Neural cell (in vitro differentiated cells): ENCODE results near the gene IFIT2. TPM values are rescaled to one million over a fixed set of nuclear protein-coding genes. Genes with fewer than 3 reads are reported as not detected.

Experiments used
- H2AFZ ChIP-seq: fragments of 200-600, 300-800 bp; sonication (generic), shearing (Covaris generic); 2 replicates; pipeline ENCODE4 v1.6.0; 2014; ENCODE audit warnings: low read depth, mild to moderate bottlenecking, antibody characterized with exemption, low read length, moderate library complexity
- H3F3A ChIP-seq: fragments of 200-600 bp; shearing (Covaris generic); 2 replicates; pipeline ENCODE4 v1.6.1; 2016; ENCODE audit warnings: mild to moderate bottlenecking, moderate library complexity, mixed read lengths, antibody characterized with exemption, low read length; ENCODE audit not compliant: insufficient read depth, poor library complexity, severe bottlenecking
- H3K27ac ChIP-seq: fragments of 200-600, 300-800 bp; sonication (generic), shearing (Covaris generic); 2 replicates; pipeline ENCODE4 v1.5.1; 2014; ENCODE audit warnings: mild to moderate bottlenecking, low read length, moderate library complexity
- H3K27me3 ChIP-seq: fragments of 300-800, 200-600 bp; sonication (generic), shearing (Covaris generic); 2 replicates; pipeline ENCODE4 v1.6.0; 2014; ENCODE audit warnings: mild to moderate bottlenecking, low read depth, low read length, moderate library complexity; ENCODE audit not compliant: insufficient read depth
- H3K36me3 ChIP-seq: fragments of 300-800, 200-600 bp; sonication (generic), shearing (Covaris generic); 2 replicates; pipeline ENCODE4 v1.5.1; 2014; ENCODE audit warnings: mild to moderate bottlenecking, antibody characterized with exemption, low read length, moderate library complexity; ENCODE audit not compliant: insufficient read depth
- H3K4me2 ChIP-seq: fragments of 300-800, 200-600 bp; sonication (generic), shearing (Covaris generic); 2 replicates; pipeline ENCODE4 v1.6.0; 2014; ENCODE audit warnings: mild to moderate bottlenecking, low read length
- H3K4me3 ChIP-seq: fragments of 300-800, 200-600 bp; sonication (generic), shearing (Covaris generic); 2 replicates; pipeline ENCODE4 v1.5.1; 2014; ENCODE audit warnings: mild to moderate bottlenecking, low read length, moderate library complexity
- H3K79me2 ChIP-seq: fragments of 200-600 bp; shearing (Covaris generic); replicated peaks from 2 replicates; pipeline ENCODE4 v1.6.0; 2014; ENCODE audit warnings: mild to moderate bottlenecking, low read length, moderate library complexity; ENCODE audit not compliant: insufficient read depth
- H3K9ac ChIP-seq: fragments of 300-800, 200-600 bp; sonication (generic), shearing (Covaris generic); 2 replicates; pipeline ENCODE4 v1.6.1; 2016; ENCODE audit warnings: mild to moderate bottlenecking, low read length, mixed read lengths
- H3K9me2 ChIP-seq: fragments of 200-600 bp; shearing (Covaris generic); 2 replicates; pipeline ENCODE4 v1.6.1; 2016; ENCODE audit warnings: mild to moderate bottlenecking, low read length, mixed read lengths; ENCODE audit not compliant: insufficient read depth
- H3K9me3 ChIP-seq: fragments of 200-600, 300-800 bp; sonication (generic), shearing (Covaris generic); 2 replicates; pipeline ENCODE4 v1.6.1; 2016; ENCODE audit warnings: mild to moderate bottlenecking, mixed run types, low read length, moderate library complexity, mixed read lengths
- H4K20me1 ChIP-seq: fragments of 200-600 bp; shearing (Covaris generic); 2 replicates; pipeline ENCODE4 v1.6.1; 2016; ENCODE audit warnings: mild to moderate bottlenecking, mixed run types; ENCODE audit not compliant: insufficient read depth
- CTCF ChIP-seq: fragments of 450-650 bp; IDR thresholded peaks from 2 replicates; pipeline ENCODE4 v1.5.1; 2014; ENCODE audit warnings: antibody characterized with exemption, mild to moderate bottlenecking, moderate library complexity; ENCODE audit not compliant: poor library complexity, severe bottlenecking
- EP300 ChIP-seq: fragments of 450-650 bp; conservative IDR thresholded peaks from 2 replicates; pipeline ENCODE4 v1.6.1; 2014; ENCODE audit warnings: antibody characterized with exemption, mild to moderate bottlenecking, moderate library complexity; ENCODE audit not compliant: poor library complexity, severe bottlenecking
- EZH2 ChIP-seq: fragments of 200-600, 300-800 bp; shearing (Covaris generic), sonication (generic); IDR thresholded peaks from 2 replicates; pipeline ENCODE4 v1.6.1; 2014; ENCODE audit warnings: antibody characterized with exemption, low read length, borderline replicate concordance, mild to moderate bottlenecking; ENCODE audit not compliant: insufficient read depth, poor library complexity, severe bottlenecking
- MXI1 ChIP-seq: fragments of 450-650 bp; conservative IDR thresholded peaks from 2 replicates; pipeline ENCODE4 v1.6.1; 2014; ENCODE audit warnings: antibody characterized with exemption, mild to moderate bottlenecking; ENCODE audit not compliant: poor library complexity, severe bottlenecking
- POLR2AphosphoS5 ChIP-seq: IDR thresholded peaks from 2 replicates; pipeline ENCODE4 v1.6.1; 2012
- RAD21 ChIP-seq: fragments of 450-650 bp; conservative IDR thresholded peaks from 2 replicates; pipeline ENCODE4 v1.6.1; 2014; ENCODE audit warnings: antibody characterized with exemption, mild to moderate bottlenecking, moderate library complexity
- REST ChIP-seq: IDR thresholded peaks from 2 replicates; pipeline ENCODE4 v1.6.1; 2012; ENCODE audit warnings: borderline replicate concordance
- SMC3 ChIP-seq: fragments of 450-650 bp; conservative IDR thresholded peaks from 2 replicates; pipeline ENCODE4 v1.6.1; 2014; ENCODE audit warnings: antibody characterized with exemption, mild to moderate bottlenecking, moderate library complexity; ENCODE audit not compliant: poor library complexity
- TAF1 ChIP-seq: IDR thresholded peaks from 2 replicates; pipeline ENCODE4 v1.6.1; 2012; ENCODE audit warnings: low read depth
- polyA plus RNA-seq: library from polyadenylated mRNA; depleted of rRNA; stranded (reverse); fragments of >200 nt; gene quantifications from 2 replicates; pipeline ENCODE4 v1.2.3, GENCODE V29; 2014

The IFIT2 gene
- polyA plus RNA-seq, 1 donor from 2014 or later = 0.26 TPM

GRCh38 chr10:89271532-89271931 is 30.3 kb upstream of the IFIT2 start:
- no peaks in the 10 kb centered on the region for H3K9me3 ChIP-seq

GRCh38 chr10:89273680-89274079 is 28.2 kb upstream of the IFIT2 start:
- Histone ChIP-seq H3K4me3 (no peak overlapping the region), H3K36me3 (no peaks in the 10 kb centered on the region), H3F3A (no peaks in the 10 kb centered on the region), H3K27ac (no peak overlapping the region), H3K27me3 (no peaks in the 10 kb centered on the region), H4K20me1 (no peaks in the 10 kb centered on the region), H3K9me2 (no peaks in the 10 kb centered on the region), H2AFZ (no peak overlapping the region), H3K79me2 (no peaks in the 10 kb centered on the region), H3K9me3 (no peaks in the 10 kb centered on the region), H3K4me2 (no peak overlapping the region), H3K9ac (no peak overlapping the region)
- TF ChIP-seq TAF1 (no peak), EP300 (no peak), POLR2AphosphoS5 (no peak), SMC3 (no peak), EZH2 (no peak), CTCF (no peak), RAD21 (no peak)

More at GRCh38 chr10:89271532-89271931, 30.3 kb upstream of the IFIT2 start:
- Histone ChIP-seq H3K9me2 (no peaks in the 10 kb centered on the region), H3K4me2 (no peak overlapping the region), H3K4me3 (no peak overlapping the region), H4K20me1 (no peaks in the 10 kb centered on the region), H2AFZ (no peak overlapping the region), H3K79me2 (no peaks in the 10 kb centered on the region), H3K36me3 (no peaks in the 10 kb centered on the region), H3K27ac (no peak overlapping the region), H3K27me3 (no peaks in the 10 kb centered on the region), H3F3A (no peaks in the 10 kb centered on the region), H3K9ac (no peak overlapping the region)
- TF ChIP-seq RAD21 = no peak
- no peak for TF ChIP-seq EP300
- no peak for TF ChIP-seq CTCF
- TF ChIP-seq SMC3 = no peak
- no peak for TF ChIP-seq REST
- no peak for TF ChIP-seq TAF1
- TF ChIP-seq POLR2AphosphoS5 = no peak
- no peak for TF ChIP-seq EZH2
- no peak for TF ChIP-seq MXI1
